Parathyroid adenoma (tissue), 2 donors: ENCODE results near the gene GLCE.
A peak's percentile ranks its signal among the peaks of the same experiment; 100 is the strongest.

Experiments
- H2AFZ ChIP-seq: fragments of 300-600 bp; sonication (generic); one replicate; pipeline ENCODE4 v1.7.0; 2017; ENCODE audit warnings: antibody characterized with exemption, mild to moderate bottlenecking
- H3K27ac ChIP-seq: fragments of 300-600 bp; sonication (generic); one replicate; pipeline ENCODE4 v1.7.0; 2017
- H3K27me3 ChIP-seq: fragments of 300-600 bp; sonication (generic); one replicate; pipeline ENCODE4 v1.7.0; 2017; ENCODE audit warnings: low read length; ENCODE audit not compliant: control insufficient read depth, insufficient read depth
- H3K36me3 ChIP-seq: fragments of 300-600 bp; sonication (generic); one replicate; pipeline ENCODE4 v1.7.0; 2017; ENCODE audit warnings: low read length; ENCODE audit not compliant: control insufficient read depth, insufficient read depth
- H3K4me1 ChIP-seq: fragments of 300-600 bp; sonication (generic); one replicate; pipeline ENCODE4 v1.7.0; 2017; ENCODE audit warnings: control low read depth
- H3K4me2 ChIP-seq: fragments of 300-600 bp; sonication (generic); one replicate; pipeline ENCODE4 v1.7.0; 2017; ENCODE audit warnings: low read length
- H3K4me3 ChIP-seq: fragments of 300-600 bp; sonication (generic); one replicate; pipeline ENCODE4 v1.7.0; 2017; ENCODE audit warnings: low read depth, low read length
- H3K79me2 ChIP-seq: fragments of 300-600 bp; sonication (generic); one replicate; pipeline ENCODE4 v1.7.0; 2017; ENCODE audit warnings: control low read depth
- H3K9ac ChIP-seq: fragments of 300-600 bp; sonication (generic); one replicate; pipeline ENCODE4 v1.7.0; 2017; ENCODE audit warnings: mild to moderate bottlenecking
- H3K9me3 ChIP-seq: fragments of 300-600 bp; sonication (generic); one replicate; pipeline ENCODE4 v1.7.0; 2017; ENCODE audit warnings: low read length; ENCODE audit not compliant: control insufficient read depth
- TF ChIP-seq, protein P1 (sequence below): fragments of 300-600 bp; sonication (generic); IDR thresholded peaks from one replicate; pipeline ENCODE4 v1.7.0; 2017; ENCODE audit warnings: antibody characterized with exemption, mild to moderate bottlenecking
- donor health status: primary hyperparathyroidism.

Gene GLCE

DNA sequence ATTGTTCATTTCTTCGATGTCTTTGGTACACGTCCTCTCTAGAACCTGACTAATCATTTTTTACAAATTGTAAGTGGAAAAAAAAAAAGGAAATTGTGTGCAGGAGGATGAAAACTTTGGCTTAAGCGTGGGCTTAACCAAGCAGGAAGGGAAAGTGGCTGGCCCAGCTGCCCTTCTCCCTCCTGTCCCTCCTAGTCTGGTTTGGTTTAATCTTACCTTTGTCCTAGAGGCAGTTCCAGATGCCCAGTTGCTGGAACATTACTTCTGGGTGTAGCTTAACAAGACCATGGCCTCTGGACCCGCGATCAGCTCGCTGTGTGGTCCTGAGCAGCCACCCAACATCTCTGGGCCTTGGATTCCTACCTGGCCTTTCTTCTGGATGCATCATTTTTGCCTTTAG is 153.7 kb downstream of the GLCE start:
- peaks cover 23% of the 10 kb centered on the region for H3K79me2 ChIP-seq
- no peaks in the 10 kb centered on the region for H3K27me3 ChIP-seq
- H3K4me2 ChIP-seq, result no peak overlapping the region
- peaks cover 22% of the 10 kb centered on the region for H3K4me1 ChIP-seq
- H3K4me3 ChIP-seq, result no peak overlapping the region
- no peaks in the 10 kb centered on the region for H3K9me3 ChIP-seq
- TF ChIP-seq, protein P1, sequence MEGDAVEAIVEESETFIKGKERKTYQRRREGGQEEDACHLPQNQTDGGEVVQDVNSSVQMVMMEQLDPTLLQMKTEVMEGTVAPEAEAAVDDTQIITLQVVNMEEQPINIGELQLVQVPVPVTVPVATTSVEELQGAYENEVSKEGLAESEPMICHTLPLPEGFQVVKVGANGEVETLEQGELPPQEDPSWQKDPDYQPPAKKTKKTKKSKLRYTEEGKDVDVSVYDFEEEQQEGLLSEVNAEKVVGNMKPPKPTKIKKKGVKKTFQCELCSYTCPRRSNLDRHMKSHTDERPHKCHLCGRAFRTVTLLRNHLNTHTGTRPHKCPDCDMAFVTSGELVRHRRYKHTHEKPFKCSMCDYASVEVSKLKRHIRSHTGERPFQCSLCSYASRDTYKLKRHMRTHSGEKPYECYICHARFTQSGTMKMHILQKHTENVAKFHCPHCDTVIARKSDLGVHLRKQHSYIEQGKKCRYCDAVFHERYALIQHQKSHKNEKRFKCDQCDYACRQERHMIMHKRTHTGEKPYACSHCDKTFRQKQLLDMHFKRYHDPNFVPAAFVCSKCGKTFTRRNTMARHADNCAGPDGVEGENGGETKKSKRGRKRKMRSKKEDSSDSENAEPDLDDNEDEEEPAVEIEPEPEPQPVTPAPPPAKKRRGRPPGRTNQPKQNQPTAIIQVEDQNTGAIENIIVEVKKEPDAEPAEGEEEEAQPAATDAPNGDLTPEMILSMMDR, result no peak
- H3K36me3 ChIP-seq, result no peaks in the 10 kb centered on the region
- no peak overlapping the region for H3K9ac ChIP-seq
- no peak overlapping the region for H2AFZ ChIP-seq
- peak overlapping the region; percentile 44 for H3K27ac ChIP-seq

DNA sequence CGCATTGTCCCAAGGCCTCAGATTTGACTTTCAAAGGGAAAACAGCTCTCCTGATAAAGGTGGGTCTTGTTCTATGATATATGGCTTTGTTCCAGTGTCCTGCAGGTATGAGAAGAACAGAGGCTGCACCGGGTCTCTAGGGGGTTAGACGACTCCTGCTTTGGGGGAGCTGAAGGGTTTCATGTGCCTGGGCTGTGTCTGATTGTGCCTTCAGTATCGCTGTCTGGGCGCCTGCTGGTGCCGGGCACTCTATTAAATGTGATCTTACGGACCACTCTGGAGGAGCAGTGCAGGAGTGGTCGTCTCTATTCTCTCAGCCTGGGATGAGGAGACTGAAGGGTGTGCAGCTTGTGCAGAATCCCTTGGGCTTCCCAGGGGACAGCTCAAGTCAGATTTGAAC is 154.3 kb downstream of the GLCE start:
- H3K9ac ChIP-seq, result no peak overlapping the region
- no peak overlapping the region for H3K4me3 ChIP-seq
- no peak overlapping the region for H2AFZ ChIP-seq
- peaks cover 23% of the 10 kb centered on the region for H3K79me2 ChIP-seq
- H3K4me1 ChIP-seq, result peaks cover 22% of the 10 kb centered on the region
- no peaks in the 10 kb centered on the region for H3K27me3 ChIP-seq
- peak overlapping the region; percentile 36 for H3K27ac ChIP-seq
- H3K36me3 ChIP-seq, result no peaks in the 10 kb centered on the region
- H3K4me2 ChIP-seq, result no peak overlapping the region
- no peaks in the 10 kb centered on the region for H3K9me3 ChIP-seq
- TF ChIP-seq, protein P1, result no peak

DNA sequence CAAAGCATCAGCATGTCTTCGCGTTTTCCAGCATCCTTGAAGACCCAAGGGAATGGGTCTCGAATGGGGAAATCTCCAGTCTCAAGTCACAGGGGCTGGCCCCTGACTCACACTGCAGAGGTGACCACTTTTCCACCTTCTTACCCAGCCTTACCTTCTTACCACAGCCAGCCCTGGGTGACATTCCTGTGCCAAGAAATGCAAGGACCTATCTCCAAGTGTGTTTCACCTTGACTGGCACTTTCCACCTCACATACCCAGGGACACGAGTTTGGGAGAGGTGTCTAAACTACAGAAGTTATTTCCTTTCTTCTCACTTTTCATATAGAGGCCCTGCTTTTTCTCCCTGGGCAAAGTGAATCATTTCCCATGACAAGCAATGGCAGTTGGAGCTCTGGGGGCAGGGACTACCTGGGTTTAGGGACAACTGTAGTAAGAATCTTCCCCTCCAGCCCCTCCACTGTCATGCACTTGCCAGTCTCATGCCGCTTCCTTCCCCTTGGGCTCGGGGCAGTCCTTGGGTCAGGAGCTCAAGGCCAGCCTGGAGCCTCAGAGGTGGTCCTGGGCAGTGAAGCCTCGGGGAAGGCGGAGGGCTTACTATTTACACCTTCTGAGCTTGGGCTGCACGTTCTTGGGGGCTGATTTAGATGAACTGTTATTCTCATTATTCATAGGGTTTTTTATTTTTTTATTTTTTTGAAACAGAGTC is 155.1 kb downstream of the GLCE start:
- H3K9me3 ChIP-seq, result no peaks in the 10 kb centered on the region
- H3K4me1 ChIP-seq, result peaks cover 25% of the 10 kb centered on the region
- no peak overlapping the region for H3K9ac ChIP-seq
- H2AFZ ChIP-seq, result no peak overlapping the region
- H3K79me2 ChIP-seq, result peaks cover 23% of the 10 kb centered on the region
- H3K4me2 ChIP-seq, result no peak overlapping the region
- peak overlapping the region; percentile 39 for H3K27ac ChIP-seq
- H3K27me3 ChIP-seq, result no peaks in the 10 kb centered on the region
- no peaks in the 10 kb centered on the region for H3K36me3 ChIP-seq
- no peak overlapping the region for H3K4me3 ChIP-seq
- TF ChIP-seq, protein P1, result no peak

DNA sequence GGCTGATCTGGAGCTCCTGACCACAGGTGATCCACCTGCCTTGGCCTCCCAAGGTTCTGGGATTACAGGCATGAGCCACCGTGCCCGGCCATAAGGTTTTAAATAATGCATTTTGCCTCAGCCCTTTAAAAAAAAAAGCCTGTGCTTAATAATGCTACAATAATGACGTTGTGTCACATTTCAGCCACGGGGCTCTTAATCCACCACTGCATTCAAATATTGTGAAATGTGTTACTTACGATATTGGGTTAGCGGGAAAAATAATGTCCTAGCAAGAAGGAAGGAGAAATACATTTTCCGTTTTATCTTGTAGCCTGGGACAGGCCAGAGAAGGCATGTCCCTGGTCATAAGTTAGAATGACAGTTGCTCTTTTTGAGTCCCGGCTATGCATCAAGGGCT is 155.9 kb downstream of the GLCE start:
- no peak overlapping the region for H3K4me3 ChIP-seq
- TF ChIP-seq, protein P1, result no peak
- peak overlapping the region; percentile 39 for H3K27ac ChIP-seq
- H3K27me3 ChIP-seq, result no peaks in the 10 kb centered on the region
- H3K79me2 ChIP-seq, result peaks cover 23% of the 10 kb centered on the region
- no peak overlapping the region for H3K9ac ChIP-seq
- H3K36me3 ChIP-seq, result no peaks in the 10 kb centered on the region
- no peak overlapping the region for H3K4me2 ChIP-seq
- H3K9me3 ChIP-seq, result no peaks in the 10 kb centered on the region
- peaks cover 23% of the 10 kb centered on the region for H3K4me1 ChIP-seq
- H2AFZ ChIP-seq, result no peak overlapping the region

DNA sequence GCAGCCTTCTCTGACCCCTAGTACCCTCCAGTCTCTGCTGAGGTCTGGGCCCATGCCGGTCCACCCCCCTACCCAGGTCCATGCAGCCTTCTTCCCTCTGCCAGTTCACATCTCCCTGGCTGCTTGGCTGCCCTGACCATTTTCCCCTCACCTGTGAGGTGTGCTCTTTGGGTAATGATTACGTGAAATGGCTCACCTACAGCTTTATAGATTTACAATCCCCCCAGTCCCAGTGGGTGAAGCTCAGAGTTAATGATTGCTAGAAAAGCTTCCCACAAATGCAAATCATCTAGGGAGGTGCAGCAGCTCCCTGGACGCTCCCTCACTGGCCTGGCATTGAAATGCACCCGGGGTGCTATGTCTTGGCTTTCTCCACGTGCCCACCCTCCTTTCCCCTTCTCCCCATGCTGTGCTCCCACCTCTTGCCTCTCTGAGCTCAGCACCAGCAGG is 157.0 kb downstream of the GLCE start:
- Histone ChIP-seq H3K27ac (peak overlapping the region; percentile 69), H3K4me3 (no peak overlapping the region), H3K4me1 (peaks cover 25% of the 10 kb centered on the region), H3K9ac (no peak overlapping the region), H3K4me2 (no peak overlapping the region), H2AFZ (no peak overlapping the region), H3K27me3 (no peaks in the 10 kb centered on the region), H3K79me2 (peaks cover 23% of the 10 kb centered on the region), H3K9me3 (no peaks in the 10 kb centered on the region), H3K36me3 (no peaks in the 10 kb centered on the region)
- TF ChIP-seq, protein P1, result no peak
